Peyer's patch (tissue), 4 donors: ENCODE measurements around the gene GMPR2.

Experiments used
- POLR2A ChIP-seq, 2 donors: fragments of 450-650 bp; IDR thresholded peaks; one replicate each; pipeline ENCODE4 v1.5.1; 2017; ENCODE audit warnings: antibody characterized with exemption in 2 of 2, mild to moderate bottlenecking in 2 of 2, moderate library complexity in 2 of 2
- TF ChIP-seq, protein P1 (sequence below), 6 experiments: fragments of 450-650 bp in 4 of 6; fragments of 200-600 bp in 2 of 6; sonication (generic) in 1 of 6; IDR thresholded peaks; one replicate each; pipeline ENCODE4 v1.5.1; 2017 to 2019; ENCODE audit warnings: antibody characterized with exemption in 6 of 6, mild to moderate bottlenecking in 3 of 6, moderate library complexity in 1 of 6

DNA sequence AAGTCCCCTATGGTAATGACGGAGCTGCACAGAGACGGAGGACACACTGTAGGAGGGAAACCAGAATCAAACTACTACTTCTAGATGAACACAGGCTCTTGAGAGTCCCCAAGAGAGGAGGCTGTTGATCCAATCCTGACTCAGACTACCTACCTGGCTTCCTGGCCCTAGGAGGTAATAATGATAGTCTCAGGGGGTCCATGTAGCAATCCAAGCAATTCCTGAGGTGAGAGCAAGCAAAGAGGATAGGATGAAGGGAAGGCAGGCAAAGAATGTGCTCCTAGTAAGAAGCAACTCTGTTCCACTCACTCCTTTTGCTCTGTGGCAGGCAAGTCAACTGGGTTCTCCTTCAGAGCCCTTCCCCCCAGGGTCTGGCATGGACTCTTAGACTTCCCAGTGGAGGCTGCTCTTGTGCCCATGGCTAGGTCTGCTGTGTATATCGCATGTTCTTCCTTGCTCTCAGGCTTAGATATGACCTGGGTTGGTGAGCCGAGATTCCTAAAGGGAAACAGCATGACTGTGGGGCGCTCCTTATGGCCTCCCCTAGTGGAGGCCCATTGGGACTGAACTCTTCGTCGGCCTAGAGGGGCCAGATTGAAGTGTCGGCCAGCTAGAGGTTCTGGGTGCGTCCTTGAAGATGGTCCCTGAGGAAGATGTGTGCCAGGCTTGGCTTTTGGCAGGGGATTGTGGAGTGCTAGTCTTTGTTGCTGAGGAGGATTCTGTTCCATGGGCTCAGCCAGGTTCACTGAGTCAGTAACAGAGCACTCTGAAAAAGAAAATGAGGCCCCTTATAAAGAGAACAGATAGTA, 7.6 kb downstream of the GMPR2 start:
- TF ChIP-seq, protein P1, sequence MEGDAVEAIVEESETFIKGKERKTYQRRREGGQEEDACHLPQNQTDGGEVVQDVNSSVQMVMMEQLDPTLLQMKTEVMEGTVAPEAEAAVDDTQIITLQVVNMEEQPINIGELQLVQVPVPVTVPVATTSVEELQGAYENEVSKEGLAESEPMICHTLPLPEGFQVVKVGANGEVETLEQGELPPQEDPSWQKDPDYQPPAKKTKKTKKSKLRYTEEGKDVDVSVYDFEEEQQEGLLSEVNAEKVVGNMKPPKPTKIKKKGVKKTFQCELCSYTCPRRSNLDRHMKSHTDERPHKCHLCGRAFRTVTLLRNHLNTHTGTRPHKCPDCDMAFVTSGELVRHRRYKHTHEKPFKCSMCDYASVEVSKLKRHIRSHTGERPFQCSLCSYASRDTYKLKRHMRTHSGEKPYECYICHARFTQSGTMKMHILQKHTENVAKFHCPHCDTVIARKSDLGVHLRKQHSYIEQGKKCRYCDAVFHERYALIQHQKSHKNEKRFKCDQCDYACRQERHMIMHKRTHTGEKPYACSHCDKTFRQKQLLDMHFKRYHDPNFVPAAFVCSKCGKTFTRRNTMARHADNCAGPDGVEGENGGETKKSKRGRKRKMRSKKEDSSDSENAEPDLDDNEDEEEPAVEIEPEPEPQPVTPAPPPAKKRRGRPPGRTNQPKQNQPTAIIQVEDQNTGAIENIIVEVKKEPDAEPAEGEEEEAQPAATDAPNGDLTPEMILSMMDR (IDR thresholded peaks at IDR 0.05) = no peak
- TF ChIP-seq POLR2A (IDR thresholded peaks at IDR 0.05) = no peak
